ENCODE data around the gene TRIP10.

- no peak for TF ChIP-seq CTCF (IDR thresholded peaks at IDR 0.05)
- no peak for TF ChIP-seq EZH2 (IDR thresholded peaks at IDR 0.05)
These were observed 46.4 kb upstream of the TRIP10 start for GRCh38 chr19:6693056-6693471.
